ENCODE measurements around the gene LCTL. TPM values are rescaled to one million over a fixed set of nuclear protein-coding genes. Genes with fewer than 3 reads are reported as not detected.

The LCTL gene
- total RNA-seq, 4 donors from 2014 or later = not detected

GRCh38 chr15:66594836-66595235 lies 29.0 kb upstream of the LCTL start:
- TF ChIP-seq CTCF (IDR thresholded peaks at IDR 0.05) (no peak), POLR2A (IDR thresholded peaks at IDR 0.05) (no peak)
- no peak for DNase-seq (ENCODE audit: low spot score in 2 of 2)
- no peak overlapping the region for H3K4me3 ChIP-seq (ENCODE audit: low read depth, poor library complexity, severe bottlenecking)
- WGBS, 2 donors = 70 to 80% methylated on average over 5 of the region's 5 CpGs
- intact Hi-C loops (cut with DNase I; ENCODE audit: low total_unique reads) = no loop called here

GRCh38 chr15:66594344-66594743 lies 28.5 kb upstream of the LCTL start:
- intact Hi-C loops (cut with DNase I; ENCODE audit: low total_unique reads) = no loop called here
- WGBS, 2 donors = 86 to 89% methylated on average over 9 to 10 of the region's 10 CpGs
- H3K4me3 ChIP-seq (ENCODE audit: low read depth, poor library complexity, severe bottlenecking) = no peak overlapping the region
- TF ChIP-seq CTCF (IDR thresholded peaks at IDR 0.05) (no peak), POLR2A (IDR thresholded peaks at IDR 0.05) (no peak)
- no peak for DNase-seq (ENCODE audit: low spot score in 2 of 2)

GRCh38 chr15:66593219-66593780 lies 27.5 kb upstream of the LCTL start:
- 55 to 79% methylated on average over 3 of the region's 3 CpGs for WGBS, 2 donors

GRCh38 chr15:66592505-66593218 lies 26.9 kb upstream of the LCTL start:
- H3K4me3 ChIP-seq (ENCODE audit: low read depth, poor library complexity, severe bottlenecking) = no peak overlapping the region
- WGBS, 2 donors = 78 to 91% methylated on average over 12 of the region's 12 CpGs
- no peak for DNase-seq (ENCODE audit: low spot score in 2 of 2)
- intact Hi-C loops (cut with DNase I; ENCODE audit: low total_unique reads) = no loop called here
- TF ChIP-seq POLR2A (IDR thresholded peaks at IDR 0.05) (no peak), CTCF (IDR thresholded peaks at IDR 0.05) (no peak)

More at GRCh38 chr15:66593219-66593780, 27.5 kb upstream of the LCTL start:
- H3K4me3 ChIP-seq (ENCODE audit: low read depth, poor library complexity, severe bottlenecking) = no peak overlapping the region
- DNase-seq (ENCODE audit: low spot score in 2 of 2) = no peak
- intact Hi-C loops (cut with DNase I; ENCODE audit: low total_unique reads) = no loop called here
- TF ChIP-seq POLR2A (IDR thresholded peaks at IDR 0.05) (no peak), CTCF (IDR thresholded peaks at IDR 0.05) (no peak)

GRCh38 chr15:66591322-66591862 lies 25.6 kb upstream of the LCTL start:
- no peak overlapping the region for H3K4me3 ChIP-seq (ENCODE audit: low read depth, poor library complexity, severe bottlenecking)
- TF ChIP-seq CTCF (IDR thresholded peaks at IDR 0.05) (no peak), POLR2A (IDR thresholded peaks at IDR 0.05) (no peak)
- no peak for DNase-seq (ENCODE audit: low spot score in 2 of 2)
- intact Hi-C loops (cut with DNase I; ENCODE audit: low total_unique reads) = no loop called here
- WGBS, 2 donors = 97 to 98% methylated on average over 4 of the region's 4 CpGs

Measured in lower leg skin (tissue), 4 donors.